CD14-positive monocyte (primary cell): ENCODE data around the gene EPHA2. TPM values are rescaled to one million over a fixed set of nuclear protein-coding genes. Genes with fewer than 3 reads are reported as not detected.

Experiments
- DNase-seq, 3 donors: peaks; one replicate each; pipeline ENCODE4 v3.0.0-alpha.2; 2011 to 2022
- H2AFZ ChIP-seq: 2 replicates; pipeline ENCODE4 v1.6.0; 2012; ENCODE audit warnings: mild to moderate bottlenecking, low read depth, low read length, inconsistent platforms; ENCODE audit not compliant: insufficient read depth, poor library complexity, severe bottlenecking
- H3K27ac ChIP-seq, 2 donors: 1 replicate in 1 of 2; 2 replicates in 1 of 2; pipeline ENCODE4 v1.5.1; 2012 to 2013; ENCODE audit warnings: low read length in 2 of 2, control low read depth in 1 of 2, inconsistent platforms in 1 of 2, low read depth in 1 of 2, mild to moderate bottlenecking in 1 of 2
- H3K27me3 ChIP-seq, 2 donors: one replicate each; pipeline versions ENCODE4 v1.6.0 to v1.6.1; 2011 to 2013; ENCODE audit warnings: low read length in 2 of 2; ENCODE audit not compliant: control insufficient read depth in 2 of 2, insufficient read depth in 2 of 2
- H3K36me3 ChIP-seq, 2 donors: replicated peaks in 1 of 2; 1 replicate in 1 of 2; 2 replicates in 1 of 2; pipeline versions ENCODE4 v1.5.1 to v1.6.1; 2012 to 2013; ENCODE audit warnings: low read length in 2 of 2, control low read depth in 1 of 2, inconsistent platforms in 1 of 2, mild to moderate bottlenecking in 1 of 2; ENCODE audit not compliant: insufficient read depth in 2 of 2, control insufficient read depth in 1 of 2
- H3K4me1 ChIP-seq, 2 donors: 1 replicate in 1 of 2; 2 replicates in 1 of 2; pipeline versions ENCODE4 v1.5.1 to v1.6.1; 2012 to 2013; ENCODE audit warnings: low read length in 2 of 2, control low read depth in 1 of 2, inconsistent platforms in 1 of 2, mild to moderate bottlenecking in 1 of 2, moderate library complexity in 1 of 2; ENCODE audit not compliant: insufficient read depth in 2 of 2, control insufficient read depth in 1 of 2
- H3K4me2 ChIP-seq: replicated peaks from 2 replicates; pipeline ENCODE3; 2012; ENCODE audit warnings: low read length, moderate library complexity, mild to moderate bottlenecking; ENCODE audit not compliant: poor library complexity, severe bottlenecking; ENCODE audit errors: extremely low read depth
- H3K4me3 ChIP-seq, 3 experiments: fragments of 200-600 bp in 1 of 3; sonication (generic) in 1 of 3; replicated peaks in 1 of 3; 1 replicate in 2 of 3; 2 replicates in 1 of 3; pipeline ENCODE4 v1.5.1; 2011 to 2013; ENCODE audit warnings: low read length in 3 of 3, mild to moderate bottlenecking in 3 of 3, control low read depth in 2 of 3, low read depth in 2 of 3, inconsistent platforms in 1 of 3, moderate library complexity in 1 of 3
- H3K79me2 ChIP-seq: 2 replicates; pipeline ENCODE4 v1.6.0; 2012; ENCODE audit warnings: mild to moderate bottlenecking, control low read depth, inconsistent platforms, low read length, moderate library complexity; ENCODE audit not compliant: insufficient read depth
- H3K9ac ChIP-seq: 2 replicates; pipeline ENCODE4 v1.6.0; 2017; ENCODE audit warnings: low read length, mild to moderate bottlenecking; ENCODE audit not compliant: insufficient read depth, poor library complexity, severe bottlenecking
- H3K9me3 ChIP-seq, 2 donors: replicated peaks in 1 of 2; 1 replicate in 1 of 2; 2 replicates in 1 of 2; pipeline versions ENCODE4 v1.5.1 to v1.6.1; 2012 to 2013; ENCODE audit warnings: low read length in 2 of 2, control low read depth in 1 of 2; ENCODE audit not compliant: control insufficient read depth in 1 of 2, insufficient read depth in 1 of 2
- H4K20me1 ChIP-seq: 2 replicates; pipeline ENCODE4 v1.6.0; 2012; ENCODE audit warnings: mild to moderate bottlenecking, low read length, control low read depth, moderate library complexity; ENCODE audit not compliant: insufficient read depth
- H3K27ac Mint-ChIP-seq, 7 donors: one replicate each; pipeline ENCODE4 v1.8.0; 2020; ENCODE audit warnings: mild to moderate bottlenecking in 7 of 7, mixed read lengths in 7 of 7, moderate library complexity in 6 of 7, inconsistent platforms in 2 of 7
- H3K27me3 Mint-ChIP-seq, 3 donors: one replicate each; pipeline ENCODE4 v1.8.0; 2021 to 2022; ENCODE audit warnings: low read depth in 3 of 3, mild to moderate bottlenecking in 3 of 3, mixed read lengths in 3 of 3, moderate library complexity in 3 of 3, inconsistent platforms in 1 of 3
- H3K36me3 Mint-ChIP-seq, 2 donors: one replicate each; pipeline ENCODE4 v1.8.0; 2020; ENCODE audit warnings: mixed read lengths in 2 of 2, inconsistent platforms in 1 of 2, mild to moderate bottlenecking in 1 of 2
- H3K4me1 Mint-ChIP-seq: one replicate; pipeline ENCODE4 v1.8.0; 2020; ENCODE audit warnings: mild to moderate bottlenecking, mixed read lengths
- H3K4me3 Mint-ChIP-seq, 2 donors: one replicate each; pipeline ENCODE4 v1.8.0; 2020; ENCODE audit warnings: mild to moderate bottlenecking in 2 of 2, mixed read lengths in 2 of 2, moderate library complexity in 1 of 2
- H3K9me3 Mint-ChIP-seq, 7 donors: one replicate each; pipeline ENCODE4 v1.8.0; 2020 to 2022; ENCODE audit warnings: mixed read lengths in 7 of 7, mild to moderate bottlenecking in 6 of 7, moderate library complexity in 6 of 7, inconsistent platforms in 2 of 7
- WGBS: methylation state at CpG from one replicate; pipeline ENCODE4 v1.1.5; 2013; ENCODE audit warnings: missing lambda C conversion rate; ENCODE audit not compliant: insufficient coverage; 5-methylcytosine and 5-hydroxymethylcytosine counted together
- intact Hi-C, 2 donors: fragments of 100-400 bp; cut with micrococcal nuclease; formaldehyde crosslinking; loops; one replicate each; pipeline versions ENCODE4 v1.15.0 to v1.15.1; 2023
- polyA minus RNA-seq: library from RNA; depleted of rRNA, polyadenylated mRNA; stranded (reverse); fragments of >200 nt; gene quantifications from 2 replicates; pipeline ENCODE4 v1.2.3, GENCODE V29; 2012
- polyA plus RNA-seq, 3 donors: library from polyadenylated mRNA; depleted of rRNA in 1 of 3; unstranded in 2 of 3; stranded (reverse) in 1 of 3; fragments of 300-500 nt in 2 of 3; fragments of >200 nt in 1 of 3; fragmentation: Illumina TruSeq in 2 of 3; gene quantifications; 1 replicate in 2 of 3; 2 replicates in 1 of 3; pipeline ENCODE4 v1.2.3, GENCODE V29; 2012 to 2021
- total RNA-seq, 12 experiments: library from RNA in 1 of 12; stranded (reverse) in 1 of 12; fragments of 120-200 nt in 1 of 12; gene quantifications; one replicate each; pipeline ENCODE4 v1.2.4 and lab custom pipeline; 2013 to 2026; ENCODE audit warnings: mixed read lengths in 6 of 12, inconsistent platforms in 1 of 12
- TF ChIP-seq, protein P1 (sequence below): fragments of 200-600 bp; IDR thresholded peaks from one replicate; pipeline ENCODE4 v1.8.0; 2022; ENCODE audit warnings: antibody characterized with exemption, mild to moderate bottlenecking

Gene EPHA2
- total RNA-seq (2013) = not detected
- under 1 TPM in 1 of 3 donors, not detected in 2; 0.03 TPM for polyA plus RNA-seq
- polyA minus RNA-seq = 0.28 TPM in 1 of 2 replicates, not detected in the other
- 0.75 to 2.8 (median 1.3) reads per million in 11 experiments for total RNA-seq (lab: John Stamatoyannopoulos, UW)

DNA sequence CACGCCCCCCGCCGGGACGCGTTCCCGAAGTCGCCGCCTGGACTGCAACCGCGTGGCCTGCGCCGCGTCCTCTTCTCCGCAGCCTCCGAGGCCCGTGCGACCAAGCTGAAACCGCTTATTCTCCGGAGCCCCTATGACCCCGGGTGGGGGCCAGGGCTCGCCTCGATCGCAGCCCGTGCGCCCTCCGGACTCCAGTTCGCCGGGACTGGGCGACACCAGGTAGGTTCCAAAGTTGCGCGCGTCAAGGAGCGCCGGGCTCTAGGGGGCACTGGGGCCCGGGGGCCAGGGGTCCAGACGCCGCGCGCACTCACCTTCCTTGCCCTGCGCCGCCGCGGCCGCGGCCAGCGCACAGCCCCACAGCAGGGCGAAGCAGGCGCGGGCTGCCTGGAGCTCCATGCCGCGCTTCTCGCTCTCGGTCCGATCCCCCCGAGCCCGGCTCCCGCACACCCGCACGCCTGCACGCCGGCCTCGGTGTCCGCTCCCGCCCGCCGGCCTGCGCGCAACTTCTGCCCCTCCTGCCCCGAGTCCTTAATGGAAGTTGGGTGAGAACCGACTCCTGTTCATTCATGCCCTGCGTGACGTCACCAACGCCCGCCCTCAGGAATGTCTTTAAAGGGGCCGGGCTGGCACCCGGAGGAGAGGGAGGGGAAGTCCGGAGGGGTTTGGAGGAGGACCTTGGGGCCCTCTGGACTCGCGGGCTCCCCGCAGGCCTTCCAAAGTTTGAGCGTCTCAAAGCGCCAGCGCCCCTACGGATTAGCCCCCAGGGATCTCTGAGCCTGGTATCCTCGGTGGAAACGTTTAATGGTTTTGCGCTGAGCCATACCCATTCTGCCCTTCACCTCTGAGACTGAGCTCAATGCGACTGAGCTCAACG, at the start of gene EPHA2:
Gene EPHA2, minus strand, starts transcription at position 533 of the 874 bp plus-strand sequence. Its CDS starts 137 bp downstream, at position 396.
- Mint-ChIP-seq H3K36me3 (no peaks in the 10 kb centered on the region), H3K4me3 (peak within 1 kb of the TSS; percentile 71 to 89), H3K27ac (peak within 1 kb of the TSS in 1 of 7 donors; percentile 69), H3K9me3 (peaks cover 0 to 9% (median 0%) of the 10 kb centered on the region in 7 donors), H3K4me1 (peaks cover 55% of the 10 kb centered on the region), H3K27me3 (peaks cover 34 to 52% (median 40%) of the 10 kb centered on the region in 3 donors)
- Histone ChIP-seq H3K9ac (peak within 1 kb of the TSS; percentile 40), H3K4me3 (peak within 1 kb of the TSS; percentile 3 to 73 (median 28)), H3K9me3 (no peaks in the 10 kb centered on the region), H3K4me1 (peaks cover 32 to 50% of the 10 kb centered on the region in 2 donors), H3K27ac (no peak within 1 kb of the TSS), H3K79me2 (no peaks in the 10 kb centered on the region), H3K27me3 (peaks cover 6 to 36% of the 10 kb centered on the region in 2 donors), H2AFZ (peak within 1 kb of the TSS; percentile 74), H4K20me1 (no peaks in the 10 kb centered on the region), H3K36me3 (no peaks in the 10 kb centered on the region), H3K4me2 (peak within 1 kb of the TSS; percentile 85)
- DNase-seq = peak in 2 of 3 donors; percentile 18 to 50
- 3% methylated on average over 87 of the region's 89 CpGs for WGBS
- TF ChIP-seq, protein P1, sequence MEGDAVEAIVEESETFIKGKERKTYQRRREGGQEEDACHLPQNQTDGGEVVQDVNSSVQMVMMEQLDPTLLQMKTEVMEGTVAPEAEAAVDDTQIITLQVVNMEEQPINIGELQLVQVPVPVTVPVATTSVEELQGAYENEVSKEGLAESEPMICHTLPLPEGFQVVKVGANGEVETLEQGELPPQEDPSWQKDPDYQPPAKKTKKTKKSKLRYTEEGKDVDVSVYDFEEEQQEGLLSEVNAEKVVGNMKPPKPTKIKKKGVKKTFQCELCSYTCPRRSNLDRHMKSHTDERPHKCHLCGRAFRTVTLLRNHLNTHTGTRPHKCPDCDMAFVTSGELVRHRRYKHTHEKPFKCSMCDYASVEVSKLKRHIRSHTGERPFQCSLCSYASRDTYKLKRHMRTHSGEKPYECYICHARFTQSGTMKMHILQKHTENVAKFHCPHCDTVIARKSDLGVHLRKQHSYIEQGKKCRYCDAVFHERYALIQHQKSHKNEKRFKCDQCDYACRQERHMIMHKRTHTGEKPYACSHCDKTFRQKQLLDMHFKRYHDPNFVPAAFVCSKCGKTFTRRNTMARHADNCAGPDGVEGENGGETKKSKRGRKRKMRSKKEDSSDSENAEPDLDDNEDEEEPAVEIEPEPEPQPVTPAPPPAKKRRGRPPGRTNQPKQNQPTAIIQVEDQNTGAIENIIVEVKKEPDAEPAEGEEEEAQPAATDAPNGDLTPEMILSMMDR = no peak
- intact Hi-C loops = no loop called here

DNA sequence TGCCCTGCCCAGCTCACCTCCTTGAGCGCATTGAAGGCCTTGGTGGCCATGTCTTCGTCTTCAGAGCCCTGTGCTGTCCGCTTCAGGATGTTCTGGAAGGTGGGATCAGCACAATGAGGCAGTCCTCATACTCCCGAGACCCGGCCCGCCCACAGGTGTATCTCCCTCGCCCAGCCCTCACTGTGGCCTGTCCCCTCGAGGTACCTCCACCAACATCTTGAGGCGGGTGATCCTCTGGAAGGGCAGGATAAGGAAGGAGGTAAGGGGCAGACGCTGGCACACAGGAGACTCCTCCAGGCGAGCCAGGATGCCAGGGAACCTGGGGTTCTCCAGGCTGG, 49.4 kb upstream of the EPHA2 start:
- no peaks in the 10 kb centered on the region for H3K36me3 ChIP-seq
- Mint-ChIP-seq H3K36me3 (peaks cover 7 to 16% of the 10 kb centered on the region in 2 donors), H3K27me3 (peaks cover 0 to 4% (median 0%) of the 10 kb centered on the region in 3 donors), H3K27ac (peak overlapping the region in 2 of 7 donors; percentile 38 to 71), H3K4me3 (no peak overlapping the region), H3K9me3 (no peaks in the 10 kb centered on the region), H3K4me1 (peaks cover 13% of the 10 kb centered on the region)
- no peaks in the 10 kb centered on the region for H3K27me3 ChIP-seq
- DNase-seq = no peak
- intact Hi-C loops = loop anchor here in 1 of 2 donors (2.0 kb wide), 1 partner anchor 13 kb away; no protein-coding TSS in a partner anchor
- no peaks in the 10 kb centered on the region for H3K79me2 ChIP-seq
- H3K9ac ChIP-seq = no peak overlapping the region
- no peaks in the 10 kb centered on the region for H4K20me1 ChIP-seq
- no peak overlapping the region for H2AFZ ChIP-seq
- 95% methylated on average over 8 of the region's 11 CpGs for whole genome bisulfite sequencing
- no peak overlapping the region for H3K4me3 ChIP-seq
- peaks cover 22 to 26% of the 10 kb centered on the region in 2 donors for H3K4me1 ChIP-seq
- TF ChIP-seq, protein P1 = no peak
- H3K4me2 ChIP-seq = no peak overlapping the region
- H3K27ac ChIP-seq = peak overlapping the region in 1 of 2 donors; percentile 82
- no peaks in the 10 kb centered on the region for H3K9me3 ChIP-seq
